ENCODE results near the gene PGAP3.
A peak's percentile ranks its signal among the peaks of the same experiment; 100 is the strongest.

PGAP3 gene

DNA sequence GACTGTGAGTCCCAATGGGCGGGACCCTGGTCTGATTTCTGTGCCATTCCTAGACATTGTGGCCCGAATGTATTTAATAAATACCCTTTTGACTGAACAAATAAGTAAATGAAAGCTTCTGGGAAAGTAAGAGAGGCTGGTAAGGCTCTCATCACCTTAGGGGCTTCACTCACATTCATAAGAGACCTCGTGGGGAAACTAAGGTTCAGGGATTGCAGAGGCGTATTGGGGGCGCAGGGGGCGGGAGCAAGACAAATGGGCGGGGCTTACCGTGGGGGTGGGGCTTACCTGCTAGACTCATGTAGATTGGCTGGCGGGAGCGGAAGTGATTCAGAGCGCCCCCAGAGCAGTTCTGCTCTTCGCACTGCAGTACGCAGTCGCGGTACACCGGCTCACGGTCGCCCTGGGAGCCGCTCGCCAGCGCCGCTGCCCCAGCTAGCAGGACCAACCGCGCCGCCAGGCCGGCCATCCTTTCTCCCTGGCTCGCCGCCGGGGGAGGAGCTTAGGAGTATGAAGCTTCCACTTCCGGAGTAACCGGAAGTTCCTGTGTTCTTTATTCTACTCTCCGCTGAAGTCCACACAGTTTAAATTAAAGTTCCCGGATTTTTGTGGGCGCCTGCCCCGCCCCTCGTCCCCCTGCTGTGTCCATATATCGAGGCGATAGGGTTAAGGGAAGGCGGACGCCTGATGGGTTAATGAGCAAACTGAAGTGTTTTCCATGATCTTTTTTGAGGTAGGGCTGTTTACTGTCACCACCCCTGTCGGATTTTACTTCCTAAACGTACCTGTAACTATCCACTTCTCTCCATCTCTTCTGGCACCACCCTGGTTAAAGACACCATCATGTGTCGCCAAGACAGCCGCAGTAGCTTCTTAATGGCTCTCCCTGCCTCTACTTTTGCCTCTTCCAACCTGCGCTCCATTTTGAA, at the start of gene PGAP3 (continued):
- TF ChIP-seq PATZ1 (tag by site-specific recombination; IDR thresholded peaks at IDR 0.05) (peak; percentile 69; the same call in 1 of the 2 replicates), KLF17 (tag by site-specific recombination; IDR thresholded peaks at IDR 0.05) (no peak), ZXDB (tag by site-specific recombination; IDR thresholded peaks at IDR 0.05) (no peak; the same call in 1 of the 2 replicates), ZNF24 (tag by site-specific recombination; IDR thresholded peaks at IDR 0.05) (peak; percentile 44; the same call in 1 of the 2 replicates), ZNF335 (tag by site-specific recombination; conservative IDR thresholded peaks at IDR 0.05) (peak; percentile 84), SP7 (tag by site-specific recombination; IDR thresholded peaks at IDR 0.05) (peak; percentile 58; the same call in 1 of the 2 replicates), ZNF837 (tag by site-specific recombination; IDR thresholded peaks at IDR 0.05) (no peak), ZNF514 (tag by site-specific recombination; IDR thresholded peaks at IDR 0.05) (no peak), IKZF3 (tag by site-specific recombination; IDR thresholded peaks at IDR 0.05) (peak; percentile 52; the same call in 1 of the 2 replicates), ZNF184 (tag by site-specific recombination; IDR thresholded peaks at IDR 0.05) (peak; percentile 54; the same call in 1 of the 2 replicates), ZBTB48 (tag by site-specific recombination; IDR thresholded peaks at IDR 0.05) (0 out of 2 replicates have a peak, but pooled peaks have one; percentile 16), ZNF2 (tag by site-specific recombination; IDR thresholded peaks at IDR 0.05) (peak; percentile 16; the same call in 1 of the 2 replicates), ZNF518A (tag by site-specific recombination; conservative IDR thresholded peaks at IDR 0.05; ENCODE audit: low read depth) (peak; percentile 100), ZFHX2 (tag by site-specific recombination; conservative IDR thresholded peaks at IDR 0.05) (peak; percentile 49; the same call in 1 of the 2 replicates), ZNF843 (tag by site-specific recombination; IDR thresholded peaks at IDR 0.05) (peak; percentile 44; the same call in 1 of the 2 replicates), PRDM10 (tag by site-specific recombination; IDR thresholded peaks at IDR 0.05) (peak; percentile 62), ZNF561 (tag by site-specific recombination; IDR thresholded peaks at IDR 0.05; ENCODE audit: borderline replicate concordance) (peak; percentile 55; the same call in 1 of the 2 replicates), HOXC10 (CRISPR knock-in tag; IDR thresholded peaks at IDR 0.05) (peak; percentile 35; the same call in 1 of the 2 replicates), ZNF660 (tag by site-specific recombination; IDR thresholded peaks at IDR 0.05) (peak; percentile 89; the same call in 1 of the 2 replicates), ZNF416 (tag by site-specific recombination; IDR thresholded peaks at IDR 0.05) (no peak), GLIS1 (tag by site-specific recombination; IDR thresholded peaks at IDR 0.05) (peak; percentile 65; the same call in 1 of the 2 replicates), ZSCAN30 (tag by site-specific recombination; IDR thresholded peaks at IDR 0.05) (no peak), ZBTB21 (tag by site-specific recombination; IDR thresholded peaks at IDR 0.05) (peak; percentile 11; the same call in 1 of the 2 replicates), ZNF692 (tag by site-specific recombination; IDR thresholded peaks at IDR 0.05) (peak; percentile 19; the same call in 1 of the 2 replicates), GLIS2 (tag by site-specific recombination; IDR thresholded peaks at IDR 0.05) (peak; percentile 56), ZNF324 (tag by site-specific recombination; IDR thresholded peaks at IDR 0.05) (peak; percentile 65; the same call in 1 of the 2 replicates)

All from HEK293 (cell line).